ENCODE results near the gene ITGBL1.
A peak's percentile ranks its signal among the peaks of the same experiment; 100 is the strongest.

Gene ITGBL1

DNA sequence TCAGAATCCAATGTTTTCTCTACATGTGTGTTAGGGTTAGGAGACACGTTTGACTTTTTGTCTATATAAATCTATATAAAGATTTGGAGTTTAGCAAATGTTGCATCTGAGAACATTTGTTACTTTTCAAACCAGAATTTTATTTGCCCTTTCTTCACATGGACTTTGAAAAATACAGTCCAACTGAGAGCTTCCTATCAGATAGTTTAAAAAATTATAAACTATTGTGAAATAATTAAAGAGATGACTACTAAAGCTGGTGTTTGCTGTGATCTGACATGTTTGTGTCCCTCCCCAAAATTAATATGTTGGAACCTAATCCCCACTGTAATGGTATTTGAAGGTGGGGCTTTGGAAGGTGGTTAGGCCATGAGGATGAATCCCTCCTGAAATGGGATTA lies 297.1 kb downstream of the ITGBL1 start:
- no peak for DNase-seq (ENCODE audit: low read depth)

GRCh38 chr13:101751488-101751887 lies 299.0 kb downstream of the ITGBL1 start:
- peak; percentile 88 for DNase-seq (ENCODE audit: low read depth)

DNA sequence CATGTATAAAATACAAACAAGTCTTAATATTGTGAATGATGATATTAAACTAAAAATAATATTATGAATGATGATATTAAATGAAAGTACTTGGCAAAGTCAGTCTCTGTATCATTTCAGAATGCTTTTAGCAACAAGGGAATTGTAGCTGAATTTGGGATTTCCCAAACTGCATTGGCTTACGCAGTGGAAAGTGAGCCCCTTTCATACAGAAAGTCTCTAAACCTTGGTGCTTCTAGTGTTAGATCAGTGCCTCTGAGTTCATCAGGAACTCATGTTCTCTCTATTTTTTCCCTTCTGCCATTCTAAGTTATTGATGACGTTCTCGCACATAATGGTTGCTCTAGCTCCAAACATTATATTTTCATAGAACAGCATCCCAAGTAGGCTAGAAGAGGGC lies 300.0 kb downstream of the ITGBL1 start:
- no peak for DNase-seq (ENCODE audit: low read depth)

- DNase-seq (ENCODE audit: low read depth), result no peak
These were observed 302.9 kb downstream of the ITGBL1 start for GRCh38 chr13:101755228-101755887.

DNA sequence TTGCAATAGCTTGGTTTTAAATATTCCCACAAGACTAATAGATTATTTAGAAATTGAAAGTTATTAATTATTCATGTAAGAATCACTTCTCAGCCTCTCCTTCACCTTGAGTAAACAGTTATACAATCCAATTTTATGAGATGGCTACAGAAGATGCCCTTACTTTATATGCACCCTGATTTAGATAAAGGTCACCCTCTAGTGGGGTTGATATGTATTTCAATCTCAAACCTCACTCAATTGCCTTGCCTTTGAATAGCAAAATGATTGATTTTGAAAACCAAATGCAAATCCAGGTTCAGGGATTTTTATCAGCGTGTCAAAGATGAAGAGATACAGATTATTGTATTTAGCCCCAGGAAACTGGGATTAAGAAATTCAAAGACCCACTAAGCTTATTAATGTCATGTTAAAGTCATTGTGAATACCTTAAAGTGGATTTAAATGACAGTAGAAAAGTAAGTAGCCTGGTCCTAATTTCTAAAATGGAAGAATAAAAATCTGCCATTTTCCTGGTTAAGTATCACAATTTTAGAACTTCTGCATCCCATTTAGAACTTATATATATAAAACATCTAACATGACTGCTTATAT lies 305.1 kb downstream of the ITGBL1 start:
- peak; percentile 45 for DNase-seq (ENCODE audit: low read depth)

- DNase-seq (ENCODE audit: low read depth), result no peak
These were observed 310.7 kb downstream of the ITGBL1 start for GRCh38 chr13:101763191-101763590.
